ENCODE results near the gene UPF1.
A peak's percentile ranks its signal among the peaks of the same experiment; 100 is the strongest.

UPF1 gene

GRCh38 chr19:18879579-18880373 is 48.0 kb downstream of the UPF1 start:
- TF ChIP-seq, protein P1, sequence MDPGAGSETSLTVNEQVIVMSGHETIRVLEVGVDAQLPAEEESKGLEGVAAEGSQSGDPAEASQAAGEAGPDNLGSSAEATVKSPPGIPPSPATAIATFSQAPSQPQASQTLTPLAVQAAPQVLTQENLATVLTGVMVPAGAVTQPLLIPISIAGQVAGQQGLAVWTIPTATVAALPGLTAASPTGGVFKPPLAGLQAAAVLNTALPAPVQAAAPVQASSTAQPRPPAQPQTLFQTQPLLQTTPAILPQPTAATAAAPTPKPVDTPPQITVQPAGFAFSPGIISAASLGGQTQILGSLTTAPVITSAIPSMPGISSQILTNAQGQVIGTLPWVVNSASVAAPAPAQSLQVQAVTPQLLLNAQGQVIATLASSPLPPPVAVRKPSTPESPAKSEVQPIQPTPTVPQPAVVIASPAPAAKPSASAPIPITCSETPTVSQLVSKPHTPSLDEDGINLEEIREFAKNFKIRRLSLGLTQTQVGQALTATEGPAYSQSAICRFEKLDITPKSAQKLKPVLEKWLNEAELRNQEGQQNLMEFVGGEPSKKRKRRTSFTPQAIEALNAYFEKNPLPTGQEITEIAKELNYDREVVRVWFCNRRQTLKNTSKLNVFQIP (CRISPR knock-in tag; IDR thresholded peaks at IDR 0.05; ENCODE audit: borderline replicate concordance, low read depth), result no peak
- no peak for TF ChIP-seq CSDC2 (CRISPR knock-in tag; IDR thresholded peaks at IDR 0.05)
- TF ChIP-seq TCF4 (CRISPR knock-in tag; IDR thresholded peaks at IDR 0.05; ENCODE audit: borderline replicate concordance), result no peak
- TF ChIP-seq TSHZ2 (CRISPR knock-in tag; IDR thresholded peaks at IDR 0.05), result no peak
- no peak for TF ChIP-seq ZNF70 (CRISPR knock-in tag; IDR thresholded peaks at IDR 0.05)
- no peak for TF ChIP-seq PPARA (CRISPR knock-in tag; IDR thresholded peaks at IDR 0.05; ENCODE audit: borderline replicate concordance)
- TF ChIP-seq ZFP30 (CRISPR knock-in tag; IDR thresholded peaks at IDR 0.05), result no peak
- TF ChIP-seq RARB (CRISPR knock-in tag; IDR thresholded peaks at IDR 0.05), result no peak
- TF ChIP-seq PATZ1 (CRISPR knock-in tag; IDR thresholded peaks at IDR 0.05; ENCODE audit: borderline replicate concordance), result no peak
- no peak for TF ChIP-seq ZNF8 (CRISPR knock-in tag; IDR thresholded peaks at IDR 0.05)
- no peak for TF ChIP-seq ARNTL (CRISPR knock-in tag; IDR thresholded peaks at IDR 0.05; ENCODE audit: borderline replicate concordance, low read depth)
- TF ChIP-seq ZNF565 (CRISPR knock-in tag; conservative IDR thresholded peaks at IDR 0.05; ENCODE audit: low read depth), result no peak
- no peak for TF ChIP-seq OSR1 (CRISPR knock-in tag; IDR thresholded peaks at IDR 0.05)
- no peak for TF ChIP-seq ISL1 (CRISPR knock-in tag; IDR thresholded peaks at IDR 0.05)
- TF ChIP-seq ZFP3 (CRISPR knock-in tag; IDR thresholded peaks at IDR 0.05), result no peak
- peak; percentile 65 for ATAC-seq

DNA sequence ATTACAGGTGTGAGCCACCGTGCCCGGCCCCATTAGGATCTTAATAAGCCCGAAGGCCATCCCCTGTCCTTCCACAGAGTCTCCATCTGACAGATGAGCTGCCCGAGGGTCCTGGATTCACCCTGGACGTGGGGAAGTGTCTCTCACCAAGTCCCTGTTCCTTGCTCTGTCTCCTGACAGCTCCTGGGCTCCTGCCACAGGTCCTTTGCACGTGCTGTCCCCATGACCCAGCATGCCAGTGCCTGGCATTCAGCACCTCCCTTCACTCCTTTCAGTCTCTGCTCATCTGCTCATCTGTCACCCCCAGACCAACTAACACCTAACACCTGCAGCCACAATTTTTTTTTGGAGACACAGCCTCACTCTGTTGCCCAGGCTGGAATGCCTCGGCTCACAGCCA is 49.7 kb downstream of the UPF1 start:
- no peak for TF ChIP-seq SNAI2 (CRISPR knock-in tag; IDR thresholded peaks at IDR 0.05)
- no peak for TF ChIP-seq OSR1 (CRISPR knock-in tag; IDR thresholded peaks at IDR 0.05)
- TF ChIP-seq PPARA (CRISPR knock-in tag; IDR thresholded peaks at IDR 0.05; ENCODE audit: borderline replicate concordance), result no peak
- ATAC-seq, result no peak

DNA sequence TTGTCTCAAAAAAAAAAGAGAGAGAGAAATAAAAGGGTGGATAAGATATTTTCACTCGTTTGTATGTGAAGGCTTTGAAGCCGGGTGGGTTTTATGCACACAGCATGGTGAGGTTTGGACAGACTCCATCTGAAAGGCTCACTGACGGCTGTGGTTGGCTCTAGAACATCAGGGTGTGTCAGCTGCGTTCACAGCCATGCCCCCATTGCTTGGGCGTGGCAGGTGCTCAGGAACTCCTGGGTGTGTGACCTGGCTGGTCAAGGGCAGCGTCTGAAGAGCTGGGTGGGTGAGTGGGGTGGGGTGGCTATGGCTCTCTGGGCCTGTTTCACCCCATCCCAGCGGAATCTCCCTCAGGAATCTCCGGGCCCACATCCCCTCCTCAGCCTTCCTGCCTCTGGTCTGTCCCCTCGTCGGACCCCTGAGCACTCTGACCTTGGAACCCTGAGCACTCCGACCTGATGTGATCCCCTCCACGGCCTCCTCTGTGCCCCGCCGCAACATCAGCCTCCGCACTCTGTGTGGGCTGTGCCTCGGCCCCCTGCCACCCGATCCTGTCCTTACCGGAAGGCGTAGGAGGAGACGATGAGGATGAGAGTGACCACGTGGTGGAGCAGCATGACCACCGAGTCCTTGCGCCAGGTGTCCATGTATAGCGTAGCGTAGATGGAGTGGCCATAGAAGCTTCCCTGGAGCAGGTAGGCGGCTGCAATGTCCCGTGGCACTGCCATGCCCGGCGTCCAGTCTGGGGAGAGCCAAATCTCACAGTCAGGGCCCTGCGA is 52.0 kb downstream of the UPF1 start:
- TF ChIP-seq CSRNP3 (CRISPR knock-in tag; IDR thresholded peaks at IDR 0.05) (no peak), TOX (CRISPR knock-in tag; IDR thresholded peaks at IDR 0.05; ENCODE audit: borderline replicate concordance) (no peak), ZC3H10 (CRISPR knock-in tag; IDR thresholded peaks at IDR 0.05) (no peak), TSHZ2 (CRISPR knock-in tag; IDR thresholded peaks at IDR 0.05) (no peak), SNAI2 (CRISPR knock-in tag; IDR thresholded peaks at IDR 0.05) (no peak), ESRRG (CRISPR knock-in tag; IDR thresholded peaks at IDR 0.05) (no peak), ZFP3 (CRISPR knock-in tag; IDR thresholded peaks at IDR 0.05) (no peak), ISL1 (CRISPR knock-in tag; IDR thresholded peaks at IDR 0.05) (no peak), GLIS3 (CRISPR knock-in tag; IDR thresholded peaks at IDR 0.05) (no peak)
- TF ChIP-seq, protein P1 (CRISPR knock-in tag; IDR thresholded peaks at IDR 0.05; ENCODE audit: borderline replicate concordance, low read depth), result no peak
- TF ChIP-seq, protein P2, sequence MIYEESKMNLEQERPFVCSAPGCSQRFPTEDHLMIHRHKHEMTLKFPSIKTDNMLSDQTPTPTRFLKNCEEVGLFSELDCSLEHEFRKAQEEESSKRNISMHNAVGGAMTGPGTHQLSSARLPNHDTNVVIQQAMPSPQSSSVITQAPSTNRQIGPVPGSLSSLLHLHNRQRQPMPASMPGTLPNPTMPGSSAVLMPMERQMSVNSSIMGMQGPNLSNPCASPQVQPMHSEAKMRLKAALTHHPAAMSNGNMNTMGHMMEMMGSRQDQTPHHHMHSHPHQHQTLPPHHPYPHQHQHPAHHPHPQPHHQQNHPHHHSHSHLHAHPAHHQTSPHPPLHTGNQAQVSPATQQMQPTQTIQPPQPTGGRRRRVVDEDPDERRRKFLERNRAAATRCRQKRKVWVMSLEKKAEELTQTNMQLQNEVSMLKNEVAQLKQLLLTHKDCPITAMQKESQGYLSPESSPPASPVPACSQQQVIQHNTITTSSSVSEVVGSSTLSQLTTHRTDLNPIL (CRISPR knock-in tag; IDR thresholded peaks at IDR 0.05; ENCODE audit: low read depth), result no peak
- ATAC-seq, result no peak

Data from SK-N-SH treated with all-trans-retinoic acid at 6 μM for 48 hours (cell line).